ENCODE measurements around the gene HDAC5.
"Not testable (repeated sequence)": the region's sequence is repeated elsewhere in the genome, so short reads cannot be mapped to it uniquely, and the experiment has no call there.

DNA sequence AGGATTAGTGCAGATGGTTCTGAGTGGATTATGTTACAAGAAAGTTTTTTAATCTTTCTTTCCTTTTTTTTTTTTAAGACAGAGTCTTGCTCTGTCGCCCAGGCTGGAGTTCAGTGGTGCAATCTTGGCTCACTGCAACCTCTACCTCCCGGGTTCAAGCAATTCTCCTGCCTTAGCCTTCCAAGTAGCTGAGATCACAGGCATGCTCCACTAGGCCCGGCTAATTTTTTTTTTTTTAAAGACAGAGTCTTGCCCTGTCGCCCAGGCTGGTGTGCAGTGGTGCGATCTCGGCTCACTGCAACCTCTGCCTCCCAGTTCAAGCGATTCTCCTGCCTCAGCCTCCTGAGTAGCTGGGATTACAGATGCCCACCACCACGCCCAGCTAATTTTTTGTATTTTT is 20.5 kb upstream of the HDAC5 start:
- not testable (repeated sequence) for TF ChIP-seq EZH2 (IDR thresholded peaks at IDR 0.05; ENCODE audit: borderline replicate concordance, low read depth, low read length, poor library complexity, severe bottlenecking)
- TF ChIP-seq, protein P1, sequence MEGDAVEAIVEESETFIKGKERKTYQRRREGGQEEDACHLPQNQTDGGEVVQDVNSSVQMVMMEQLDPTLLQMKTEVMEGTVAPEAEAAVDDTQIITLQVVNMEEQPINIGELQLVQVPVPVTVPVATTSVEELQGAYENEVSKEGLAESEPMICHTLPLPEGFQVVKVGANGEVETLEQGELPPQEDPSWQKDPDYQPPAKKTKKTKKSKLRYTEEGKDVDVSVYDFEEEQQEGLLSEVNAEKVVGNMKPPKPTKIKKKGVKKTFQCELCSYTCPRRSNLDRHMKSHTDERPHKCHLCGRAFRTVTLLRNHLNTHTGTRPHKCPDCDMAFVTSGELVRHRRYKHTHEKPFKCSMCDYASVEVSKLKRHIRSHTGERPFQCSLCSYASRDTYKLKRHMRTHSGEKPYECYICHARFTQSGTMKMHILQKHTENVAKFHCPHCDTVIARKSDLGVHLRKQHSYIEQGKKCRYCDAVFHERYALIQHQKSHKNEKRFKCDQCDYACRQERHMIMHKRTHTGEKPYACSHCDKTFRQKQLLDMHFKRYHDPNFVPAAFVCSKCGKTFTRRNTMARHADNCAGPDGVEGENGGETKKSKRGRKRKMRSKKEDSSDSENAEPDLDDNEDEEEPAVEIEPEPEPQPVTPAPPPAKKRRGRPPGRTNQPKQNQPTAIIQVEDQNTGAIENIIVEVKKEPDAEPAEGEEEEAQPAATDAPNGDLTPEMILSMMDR (conservative IDR thresholded peaks at IDR 0.05; ENCODE audit: low read depth, low read length): not testable (repeated sequence)
